IPS-15b (cell line): ENCODE data around the gene CCDC167.

ENCODE experiments used
- H3K27me3 ChIP-seq: one replicate; pipeline ENCODE4 v1.6.1; 2013; ENCODE audit warnings: low read length; ENCODE audit not compliant: control insufficient read depth, insufficient read depth
- H3K36me3 ChIP-seq: one replicate; pipeline ENCODE4 v1.6.1; 2013; ENCODE audit warnings: low read length; ENCODE audit not compliant: control insufficient read depth, insufficient read depth
- H3K4me1 ChIP-seq: one replicate; pipeline ENCODE4 v1.6.1; 2013; ENCODE audit warnings: mild to moderate bottlenecking, low read length; ENCODE audit not compliant: control insufficient read depth, insufficient read depth
- H3K4me3 ChIP-seq: one replicate; pipeline ENCODE4 v1.5.1; 2013; ENCODE audit warnings: low read depth, low read length
- H3K9ac ChIP-seq: one replicate; pipeline ENCODE4 v1.6.1; 2013; ENCODE audit warnings: low read depth, mild to moderate bottlenecking, low read length
- H3K9me3 ChIP-seq: one replicate; pipeline ENCODE4 v1.6.1; 2013; ENCODE audit warnings: mild to moderate bottlenecking, low read length; ENCODE audit not compliant: control insufficient read depth, insufficient read depth

The CCDC167 gene

DNA sequence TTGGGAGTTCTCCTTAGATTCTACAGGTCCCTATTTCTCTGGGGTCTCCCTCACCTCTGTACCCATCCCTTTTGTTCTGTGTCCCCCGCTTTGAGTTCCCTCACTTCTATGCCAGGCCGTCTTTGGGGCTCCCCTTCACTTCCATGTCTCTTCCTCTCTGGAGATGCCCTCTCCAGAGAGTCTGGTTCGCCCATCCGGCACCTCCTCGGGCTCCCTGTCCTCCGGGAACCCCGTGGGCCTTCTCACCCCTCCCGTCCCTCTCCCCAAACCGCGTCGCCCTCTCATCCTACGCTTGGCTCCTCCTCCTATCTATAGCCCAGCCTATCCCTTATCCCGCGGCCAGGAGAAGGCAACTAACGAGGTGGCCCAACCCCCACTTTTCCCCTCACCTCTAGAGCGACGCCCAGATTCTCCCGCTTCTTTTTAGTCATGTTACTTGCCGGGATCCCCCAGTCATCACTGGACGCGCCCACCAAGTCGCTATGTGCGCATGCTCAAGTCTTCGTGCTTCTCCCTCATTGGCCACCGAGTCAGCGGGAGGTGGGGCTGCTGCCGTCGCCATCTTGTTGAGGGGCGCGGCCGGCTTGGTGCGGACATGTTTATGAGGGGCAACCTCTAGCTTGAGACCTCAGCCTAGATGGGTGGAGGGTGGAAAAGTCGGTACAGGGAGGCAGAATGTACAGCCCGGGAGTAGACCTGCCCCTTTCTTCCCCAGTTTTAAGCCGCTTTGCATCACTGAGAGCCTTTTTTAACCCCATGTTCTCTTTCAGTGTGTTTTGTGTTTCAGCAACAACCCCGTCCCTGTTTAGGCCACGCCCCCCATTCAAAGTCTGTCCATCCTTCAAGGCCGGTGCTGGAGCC is at the start of gene CCDC167:
CCDC167 (minus strand) TSS at position 461 of the 861 bp plus-strand sequence; CDS start at position 431, 30 bp downstream.
- H3K4me3 ChIP-seq = peak within 1 kb of the TSS; percentile 79
- H3K9me3 ChIP-seq = no peaks in the 10 kb centered on the region
- H3K36me3 ChIP-seq = no peaks in the 10 kb centered on the region
- peaks cover 9% of the 10 kb centered on the region for H3K27me3 ChIP-seq
- H3K9ac ChIP-seq = peak within 1 kb of the TSS; percentile 82
- H3K4me1 ChIP-seq = no peaks in the 10 kb centered on the region

DNA sequence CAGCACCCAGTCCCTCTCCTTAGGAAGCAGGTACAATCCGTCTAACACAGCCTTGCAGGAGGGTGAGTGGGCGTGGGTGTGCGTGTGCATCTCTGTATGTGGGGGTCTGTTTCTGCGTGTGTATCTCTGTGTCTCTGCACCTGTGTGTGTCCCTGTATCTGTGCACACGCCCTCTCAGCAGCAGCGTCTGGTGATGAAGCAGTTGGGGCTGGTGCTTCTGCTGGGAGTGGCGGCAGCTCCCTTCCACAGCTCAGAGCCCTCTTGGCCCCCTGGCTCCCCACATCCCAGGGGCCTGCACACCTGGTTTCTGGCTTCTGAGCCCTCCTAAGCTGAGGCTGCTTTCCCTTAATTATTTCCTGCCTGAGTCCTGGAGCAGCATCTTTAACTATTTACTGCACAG is 49.5 kb upstream of the CCDC167 start:
- no peaks in the 10 kb centered on the region for H3K36me3 ChIP-seq
- H3K9me3 ChIP-seq = no peaks in the 10 kb centered on the region
- no peak overlapping the region for H3K9ac ChIP-seq
- peaks cover 5% of the 10 kb centered on the region for H3K4me1 ChIP-seq
- no peaks in the 10 kb centered on the region for H3K27me3 ChIP-seq
- no peak overlapping the region for H3K4me3 ChIP-seq

DNA sequence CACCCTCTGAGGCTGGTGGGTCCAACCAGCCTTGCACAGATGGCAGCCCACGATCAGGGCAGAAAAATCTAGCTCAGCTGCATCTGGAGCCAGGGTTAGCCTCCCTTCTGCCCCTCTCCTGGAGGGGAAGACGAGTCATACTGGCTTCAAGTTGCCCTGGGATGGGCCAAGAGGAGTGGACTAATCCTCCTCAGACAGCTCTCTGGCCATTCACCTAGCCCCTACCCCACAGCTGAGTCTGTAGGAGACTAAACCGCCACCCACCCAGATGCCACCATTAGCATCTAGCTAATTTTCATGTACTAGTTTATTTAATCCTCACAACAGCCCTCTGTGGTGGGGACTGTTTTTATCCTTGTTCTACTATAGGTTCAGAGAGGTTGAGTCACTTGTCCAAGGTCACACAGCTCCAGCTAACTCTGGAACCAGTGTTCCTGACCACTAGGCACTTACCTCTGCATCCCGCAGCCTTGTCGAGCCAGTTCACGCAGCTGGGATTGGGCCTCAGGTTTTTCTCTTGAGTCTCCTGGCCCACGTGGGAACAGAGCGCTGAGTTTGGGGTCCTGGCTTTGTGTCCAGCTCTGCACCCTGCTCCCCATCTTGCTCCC is 48.5 kb upstream of the CCDC167 start:
- Histone ChIP-seq H3K4me3 (no peak overlapping the region), H3K9ac (no peak overlapping the region), H3K9me3 (no peaks in the 10 kb centered on the region), H3K27me3 (no peaks in the 10 kb centered on the region), H3K4me1 (peaks cover 5% of the 10 kb centered on the region), H3K36me3 (no peaks in the 10 kb centered on the region)

DNA sequence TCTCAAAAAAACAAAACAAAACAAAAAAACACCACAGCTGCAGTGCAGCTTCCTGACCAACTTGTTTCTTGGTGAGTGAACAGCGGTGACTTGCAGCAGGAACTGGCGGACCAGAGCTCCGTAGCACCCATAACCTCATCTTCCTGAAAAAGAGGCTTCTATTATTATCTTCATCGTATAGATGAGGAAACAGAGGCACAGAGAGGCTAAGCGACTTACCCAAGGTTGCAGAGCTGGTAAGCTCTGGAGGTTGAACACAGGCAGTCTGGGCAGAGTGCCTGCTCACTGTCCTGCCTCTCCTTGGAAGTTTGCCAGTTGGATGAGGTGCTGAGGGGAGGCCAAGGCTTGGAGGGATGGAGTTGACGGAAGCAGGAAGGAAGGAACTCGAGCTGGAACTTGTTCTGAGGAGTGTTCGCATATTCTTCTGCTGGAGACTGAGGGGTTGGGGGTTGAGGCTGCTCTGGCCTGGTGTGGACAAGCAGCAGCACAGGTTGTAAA is 47.9 kb upstream of the CCDC167 start:
- Histone ChIP-seq H3K36me3 (no peaks in the 10 kb centered on the region), H3K9ac (no peak overlapping the region), H3K4me3 (no peak overlapping the region), H3K4me1 (peaks cover 5% of the 10 kb centered on the region), H3K27me3 (no peaks in the 10 kb centered on the region), H3K9me3 (no peaks in the 10 kb centered on the region)

DNA sequence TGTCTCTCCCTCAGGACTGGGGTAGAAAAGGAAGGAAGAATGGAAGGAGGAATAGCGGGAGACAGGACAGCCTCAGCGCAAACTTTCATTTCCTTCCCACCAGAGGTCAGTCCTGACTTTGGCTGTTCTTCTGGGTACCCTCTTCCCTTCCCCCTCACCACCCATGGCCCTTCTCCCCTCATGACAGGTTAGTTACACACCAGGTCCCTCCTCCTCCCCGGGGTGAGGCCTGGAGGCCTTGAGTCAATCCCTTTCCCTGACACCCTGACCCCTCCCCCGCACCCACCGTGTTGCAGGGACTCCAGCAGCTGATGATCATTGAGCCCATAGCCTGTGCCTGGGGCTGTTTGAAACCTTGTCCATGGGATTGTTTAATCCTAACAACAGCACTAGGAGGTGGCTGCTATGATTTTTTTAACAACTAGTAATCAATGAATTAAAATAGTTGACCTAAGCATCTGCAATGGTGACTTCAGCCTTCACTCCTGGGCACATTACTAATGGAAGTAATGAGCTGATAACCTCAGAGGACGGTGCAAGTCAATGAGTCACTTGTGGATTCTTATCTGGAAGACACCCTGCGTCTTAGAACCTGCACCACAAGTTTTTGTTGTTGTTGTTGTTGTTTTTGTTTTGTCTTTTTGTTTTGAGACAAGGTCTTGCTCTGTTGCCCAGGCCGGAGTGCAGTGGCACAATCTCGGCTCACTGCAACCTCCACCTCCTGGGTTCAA is 46.6 kb upstream of the CCDC167 start:
- H3K4me1 ChIP-seq = peaks cover 5% of the 10 kb centered on the region
- H3K27me3 ChIP-seq = no peaks in the 10 kb centered on the region
- no peaks in the 10 kb centered on the region for H3K36me3 ChIP-seq
- H3K9me3 ChIP-seq = no peaks in the 10 kb centered on the region
- H3K9ac ChIP-seq = no peak overlapping the region
- H3K4me3 ChIP-seq = no peak overlapping the region

DNA sequence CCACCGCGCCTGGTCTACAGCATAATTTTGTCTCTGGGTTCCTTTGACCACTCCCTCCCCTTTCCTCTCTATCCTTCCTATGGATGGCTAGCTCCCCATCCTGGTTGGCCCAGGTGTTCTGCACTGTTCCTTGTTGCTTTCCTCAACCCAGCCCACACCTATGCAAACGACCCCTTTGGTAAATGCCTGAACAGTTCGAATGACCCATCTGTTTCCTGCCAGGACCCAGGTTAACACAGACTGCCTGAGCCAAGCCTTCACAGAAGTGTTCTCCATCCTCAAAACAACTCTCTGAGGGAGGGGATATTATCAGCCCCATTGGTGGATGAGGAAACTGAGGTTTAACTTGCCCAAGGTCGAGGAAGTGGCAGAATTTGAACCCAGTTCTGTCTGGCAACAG is 44.8 kb upstream of the CCDC167 start:
- Histone ChIP-seq H3K4me1 (peaks cover 5% of the 10 kb centered on the region), H3K36me3 (no peaks in the 10 kb centered on the region), H3K4me3 (no peak overlapping the region), H3K9ac (no peak overlapping the region), H3K9me3 (no peaks in the 10 kb centered on the region), H3K27me3 (no peaks in the 10 kb centered on the region)

DNA sequence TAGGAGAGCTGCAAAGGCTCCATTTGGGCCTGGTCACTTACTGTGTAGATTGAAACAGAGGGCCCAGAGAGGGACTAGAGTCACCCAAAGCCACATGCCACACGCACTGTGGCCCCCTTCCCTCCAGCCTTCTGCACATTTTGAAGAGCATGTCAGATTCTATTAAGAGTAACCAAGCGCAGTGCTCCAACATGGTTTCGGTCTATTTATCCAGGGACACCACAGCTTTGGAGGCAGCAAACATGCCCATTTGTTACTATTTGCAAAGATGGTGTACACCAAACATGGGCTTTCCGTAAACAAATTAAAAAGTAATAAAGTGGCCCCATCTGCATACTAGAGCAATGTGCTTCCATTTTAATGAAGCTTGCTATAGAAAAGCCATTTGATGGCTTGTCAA is 43.7 kb upstream of the CCDC167 start:
- Histone ChIP-seq H3K4me1 (peaks cover 5% of the 10 kb centered on the region), H3K9me3 (no peaks in the 10 kb centered on the region), H3K27me3 (no peaks in the 10 kb centered on the region), H3K4me3 (no peak overlapping the region), H3K36me3 (no peaks in the 10 kb centered on the region), H3K9ac (no peak overlapping the region)

DNA sequence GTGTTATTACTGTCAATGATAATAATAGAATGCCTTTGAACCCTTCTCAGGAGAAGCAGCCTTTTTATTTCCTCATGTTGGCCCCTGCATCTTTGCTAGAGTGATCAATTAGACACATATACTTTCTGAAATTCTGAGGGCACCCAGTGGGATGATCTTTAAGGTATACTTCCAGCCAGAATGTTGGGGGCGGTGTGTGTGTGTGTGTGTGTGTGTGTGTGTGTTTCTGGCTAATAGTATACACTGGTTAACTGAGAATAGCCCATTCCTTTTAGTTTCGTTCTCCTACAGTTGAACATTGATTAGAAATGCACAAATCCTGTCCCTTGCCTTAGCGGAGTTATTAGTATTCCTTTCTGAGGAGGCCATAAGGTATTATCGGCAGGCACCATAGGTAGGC is 41.7 kb upstream of the CCDC167 start:
- H3K4me3 ChIP-seq = no peak overlapping the region
- no peaks in the 10 kb centered on the region for H3K36me3 ChIP-seq
- no peak overlapping the region for H3K9ac ChIP-seq
- peaks cover 19% of the 10 kb centered on the region for H3K27me3 ChIP-seq
- no peaks in the 10 kb centered on the region for H3K9me3 ChIP-seq
- H3K4me1 ChIP-seq = peaks cover 5% of the 10 kb centered on the region

DNA sequence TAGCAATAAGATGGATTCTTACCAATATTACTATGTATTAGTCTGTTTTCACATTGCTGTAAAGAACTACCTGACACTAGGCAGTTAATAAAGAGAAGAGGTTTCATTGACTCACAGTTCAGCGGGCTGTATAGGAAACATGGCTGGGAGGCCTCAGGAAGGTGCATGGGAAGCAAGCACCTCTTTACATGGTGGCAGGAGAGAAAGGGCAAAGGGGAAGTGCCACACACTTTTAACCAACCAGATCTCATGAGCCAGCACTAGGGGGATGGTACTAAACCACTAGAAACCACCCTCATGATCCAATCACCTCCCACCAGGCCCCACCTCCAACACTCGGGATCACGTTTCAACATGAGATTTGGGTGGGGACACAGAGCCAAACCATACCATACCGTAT is 40.7 kb upstream of the CCDC167 start:
- Histone ChIP-seq H3K27me3 (peaks cover 29% of the 10 kb centered on the region), H3K9ac (no peak overlapping the region), H3K4me3 (no peak overlapping the region), H3K4me1 (peaks cover under 1% of the 10 kb centered on the region), H3K9me3 (no peaks in the 10 kb centered on the region), H3K36me3 (no peaks in the 10 kb centered on the region)

DNA sequence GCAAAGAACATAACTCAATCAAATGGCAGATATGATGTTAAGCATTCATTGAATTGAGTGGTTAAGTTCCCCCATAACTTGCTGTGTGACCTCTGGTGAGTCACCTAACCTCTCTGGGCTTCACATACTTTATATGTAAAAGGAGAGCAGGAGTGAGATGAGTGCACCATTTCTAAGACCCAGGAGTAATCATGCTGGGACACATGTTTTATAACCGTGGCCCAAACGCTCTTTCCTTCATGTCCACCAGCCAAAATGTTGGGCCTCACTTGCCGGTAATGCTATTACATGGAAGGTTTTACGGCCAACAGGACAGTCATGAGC is 40.3 kb upstream of the CCDC167 start:
- H3K9ac ChIP-seq = no peak overlapping the region
- no peaks in the 10 kb centered on the region for H3K9me3 ChIP-seq

DNA sequence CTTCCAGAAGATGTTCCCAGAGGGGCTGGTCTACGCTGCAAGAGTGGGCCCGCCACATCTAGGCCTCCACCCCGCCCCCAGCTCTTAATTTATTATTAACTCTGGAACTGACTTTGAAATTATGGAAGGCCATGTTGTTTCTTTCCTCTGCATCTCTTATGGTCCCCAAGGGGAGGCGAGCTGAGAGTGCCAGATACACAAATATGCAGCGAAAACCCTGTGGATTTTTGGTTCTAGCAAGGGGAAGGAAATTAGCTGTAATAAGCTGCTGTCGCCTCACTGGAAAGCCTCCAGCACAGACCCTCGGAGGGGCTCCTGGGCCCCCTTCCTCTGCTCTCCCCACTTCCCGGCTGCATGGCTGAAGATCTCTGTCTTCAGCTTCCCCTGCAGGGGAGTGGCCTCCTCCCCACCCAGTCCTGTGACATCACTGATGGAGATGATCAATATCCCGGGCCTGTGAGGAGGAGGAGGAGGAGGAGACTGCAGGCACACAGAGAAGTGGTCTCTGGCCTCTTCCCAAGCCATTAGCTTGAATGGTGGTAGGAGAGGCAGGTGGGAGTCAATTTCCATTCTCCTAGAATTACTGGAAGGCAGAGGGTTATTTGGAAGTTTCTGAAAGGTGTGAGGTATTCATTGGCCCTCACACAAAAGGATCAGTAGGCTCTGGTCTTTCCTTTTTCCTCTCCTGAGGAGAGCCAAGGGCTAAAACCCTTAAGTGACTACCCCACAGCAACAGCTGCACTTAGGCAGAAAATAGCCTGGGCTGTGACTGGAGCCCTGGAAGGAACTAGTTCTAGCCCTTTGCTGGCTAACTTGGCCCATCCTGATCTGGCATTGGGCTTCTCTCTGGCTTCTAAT is 39.7 kb upstream of the CCDC167 start:
- Histone ChIP-seq H3K9me3 (no peaks in the 10 kb centered on the region), H3K36me3 (no peaks in the 10 kb centered on the region), H3K4me3 (no peak overlapping the region), H3K4me1 (peaks cover 4% of the 10 kb centered on the region), H3K27me3 (peaks cover 38% of the 10 kb centered on the region), H3K9ac (no peak overlapping the region)

More for the DNA sequence above, 40.3 kb upstream of the CCDC167 start:
- Histone ChIP-seq H3K4me3 (no peak overlapping the region), H3K4me1 (peaks cover 2% of the 10 kb centered on the region), H3K27me3 (peaks cover 33% of the 10 kb centered on the region), H3K36me3 (no peaks in the 10 kb centered on the region)
